Astrocyte (in vitro differentiated cells and primary cell): Measurements from ENCODE around the gene HOXA2.

Source experiments
- EZH2 ChIP-seq: IDR thresholded peaks from 2 replicates; pipeline ENCODE4 v1.6.1; 2012; ENCODE audit warnings: mild to moderate bottlenecking, low read length, inconsistent platforms; ENCODE audit not compliant: insufficient read depth
- TF ChIP-seq, protein P1 (sequence below): IDR thresholded peaks from 2 replicates; pipeline ENCODE4 v1.5.1; 2011; ENCODE audit warnings: low read depth, mild to moderate bottlenecking, inconsistent platforms, low read length, moderate library complexity; ENCODE audit not compliant: insufficient read depth

DNA sequence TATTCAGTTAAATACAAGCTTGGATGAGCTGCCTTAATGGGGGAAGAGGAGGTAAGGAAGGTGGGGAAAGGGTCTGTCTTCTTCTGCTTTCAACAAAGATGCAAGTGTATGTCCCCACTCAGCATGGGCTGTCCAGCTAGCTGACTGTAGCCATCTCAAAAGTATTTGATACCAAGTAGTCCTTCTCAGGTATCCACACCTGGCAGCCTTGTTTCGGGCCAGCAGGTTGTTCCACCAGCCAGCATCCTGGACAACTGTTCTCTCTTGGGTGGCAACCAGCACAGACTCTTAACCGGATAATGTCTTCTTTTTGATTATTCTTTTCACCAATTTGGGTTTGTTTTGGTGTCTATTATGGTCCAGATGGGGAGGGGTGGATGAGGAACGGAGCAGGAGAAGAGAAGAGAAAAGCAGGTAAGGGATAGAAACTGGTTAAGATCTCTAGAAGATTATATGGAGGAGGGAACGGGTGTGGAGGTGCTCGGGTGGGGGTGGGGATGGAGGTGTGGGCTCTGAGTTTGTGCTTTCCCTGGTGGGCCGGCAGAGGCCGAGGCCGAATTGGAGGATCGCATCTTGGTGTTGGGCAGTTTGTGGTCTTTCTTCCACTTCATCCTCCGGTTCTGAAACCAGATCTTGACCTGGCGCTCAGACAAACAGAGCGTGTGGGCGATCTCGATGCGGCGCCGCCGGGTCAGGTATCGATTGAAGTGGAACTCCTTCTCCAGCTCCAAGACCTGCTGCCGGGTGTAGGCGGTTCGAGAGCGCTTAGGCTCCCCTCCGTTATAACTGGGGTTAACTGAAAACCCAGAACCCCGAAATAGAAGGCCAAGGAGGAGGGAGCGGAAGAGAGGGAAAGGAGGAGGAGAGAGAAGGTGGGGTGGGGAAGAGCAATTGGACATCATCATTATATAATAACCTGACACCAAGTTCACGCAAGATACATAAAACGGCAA lies 26.6 kb upstream of the HOXA2 start:
- no peak for TF ChIP-seq EZH2
- TF ChIP-seq, protein P1, sequence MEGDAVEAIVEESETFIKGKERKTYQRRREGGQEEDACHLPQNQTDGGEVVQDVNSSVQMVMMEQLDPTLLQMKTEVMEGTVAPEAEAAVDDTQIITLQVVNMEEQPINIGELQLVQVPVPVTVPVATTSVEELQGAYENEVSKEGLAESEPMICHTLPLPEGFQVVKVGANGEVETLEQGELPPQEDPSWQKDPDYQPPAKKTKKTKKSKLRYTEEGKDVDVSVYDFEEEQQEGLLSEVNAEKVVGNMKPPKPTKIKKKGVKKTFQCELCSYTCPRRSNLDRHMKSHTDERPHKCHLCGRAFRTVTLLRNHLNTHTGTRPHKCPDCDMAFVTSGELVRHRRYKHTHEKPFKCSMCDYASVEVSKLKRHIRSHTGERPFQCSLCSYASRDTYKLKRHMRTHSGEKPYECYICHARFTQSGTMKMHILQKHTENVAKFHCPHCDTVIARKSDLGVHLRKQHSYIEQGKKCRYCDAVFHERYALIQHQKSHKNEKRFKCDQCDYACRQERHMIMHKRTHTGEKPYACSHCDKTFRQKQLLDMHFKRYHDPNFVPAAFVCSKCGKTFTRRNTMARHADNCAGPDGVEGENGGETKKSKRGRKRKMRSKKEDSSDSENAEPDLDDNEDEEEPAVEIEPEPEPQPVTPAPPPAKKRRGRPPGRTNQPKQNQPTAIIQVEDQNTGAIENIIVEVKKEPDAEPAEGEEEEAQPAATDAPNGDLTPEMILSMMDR: no peak
